Heart left ventricle (tissue), 13 donors: Measurements from ENCODE around the gene TEX26.

ENCODE experiments used
- POLR2A ChIP-seq, 2 donors: fragments of 450-650 bp; IDR thresholded peaks; one replicate each; pipeline ENCODE4 v1.6.1; 2017; ENCODE audit warnings: antibody characterized with exemption in 2 of 2, mild to moderate bottlenecking in 2 of 2, moderate library complexity in 2 of 2
- TF ChIP-seq, protein P1 (sequence below), 12 donors: fragments of 200-600 bp; sonication (generic) in 4 of 12; IDR thresholded peaks; one replicate each; pipeline versions ENCODE4 v1.5.0 to v1.8.0; 2018 to 2022; ENCODE audit warnings: antibody characterized with exemption in 12 of 12, mild to moderate bottlenecking in 5 of 12
- donor health status: ischemic (EF 13 %, LVEDD 7.1; RV severe dilation, severe dysfunction).
- donor health status: DM: no; HTN: yes; CAD: no.
- donor health status: DM: no; HTN: no; CAD: no.
- donor health status: ischemic (EF 25% LVEDD 6.9; RV normal size, moderate dysfunction).
- donor health status: ischemic (EF 25% LVEDD 5.7; RV mildly dilated, moderate dysfunction).
- donor health status: ischemic (EF 35%, LVEDD 5.7; RV mildly dilated, moderate dysfunction).
- donor health status: nonischemic (EF 11% LVEDD 7.7; RV severe dilation, severe dysfunction).
- donor health status: DM: yes; HTN: yes; CAD: no.
- donor health status: PGD.
- donor health status: ischemic (EF 29% LVEDD 5.4; RV normal size, mild dysfunction).
- donor health status: nonischemic (EF 23%, LVEDD 6.1; RV moderate dilation, normal function).

GRCh38 chr13:30965380-30965779 lies 32.9 kb downstream of the TEX26 start:
- TF ChIP-seq, protein P1, sequence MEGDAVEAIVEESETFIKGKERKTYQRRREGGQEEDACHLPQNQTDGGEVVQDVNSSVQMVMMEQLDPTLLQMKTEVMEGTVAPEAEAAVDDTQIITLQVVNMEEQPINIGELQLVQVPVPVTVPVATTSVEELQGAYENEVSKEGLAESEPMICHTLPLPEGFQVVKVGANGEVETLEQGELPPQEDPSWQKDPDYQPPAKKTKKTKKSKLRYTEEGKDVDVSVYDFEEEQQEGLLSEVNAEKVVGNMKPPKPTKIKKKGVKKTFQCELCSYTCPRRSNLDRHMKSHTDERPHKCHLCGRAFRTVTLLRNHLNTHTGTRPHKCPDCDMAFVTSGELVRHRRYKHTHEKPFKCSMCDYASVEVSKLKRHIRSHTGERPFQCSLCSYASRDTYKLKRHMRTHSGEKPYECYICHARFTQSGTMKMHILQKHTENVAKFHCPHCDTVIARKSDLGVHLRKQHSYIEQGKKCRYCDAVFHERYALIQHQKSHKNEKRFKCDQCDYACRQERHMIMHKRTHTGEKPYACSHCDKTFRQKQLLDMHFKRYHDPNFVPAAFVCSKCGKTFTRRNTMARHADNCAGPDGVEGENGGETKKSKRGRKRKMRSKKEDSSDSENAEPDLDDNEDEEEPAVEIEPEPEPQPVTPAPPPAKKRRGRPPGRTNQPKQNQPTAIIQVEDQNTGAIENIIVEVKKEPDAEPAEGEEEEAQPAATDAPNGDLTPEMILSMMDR (IDR thresholded peaks at IDR 0.05) = no peak
- no peak for TF ChIP-seq POLR2A (IDR thresholded peaks at IDR 0.05)
